A549 (cell line): Measurements from ENCODE around the gene ELL2. TPM values are rescaled to one million over a fixed set of nuclear protein-coding genes. Genes with fewer than 3 reads are reported as not detected.
A peak's percentile ranks its signal among the peaks of the same experiment; 100 is the strongest.

Source experiments
- ATAC-seq, 2 experiments: fragments of 200-7000 bp in 1 of 2; fragments of >200 bp in 1 of 2; cut with Nextera tagmentation in 1 of 2; cut with Tn5 transposase in 1 of 2; 3 replicates each; pipeline versions ENCODE4 v1.8.0 to v1.9.1; 2018 to 2020; ENCODE audit warnings: mild to moderate bottlenecking in 1 of 2, moderate library complexity in 1 of 2
- CTCF ChIA-PET: fragments of 300-600 bp; sonication (Branson Sonifier 250); formaldehyde crosslinking; extraction: SDS; loops from one replicate; lab custom pipeline; 2021; ENCODE audit warnings: antibody characterized with exemption, inconsistent platforms; lab: Yijun Ruan, JAX
- POLR2A ChIA-PET: fragments of 350-600 bp; formaldehyde crosslinking; extraction: SDS; loops from one replicate; lab custom pipeline; 2021; ENCODE audit warnings: antibody characterized with exemption, inconsistent platforms; lab: Yijun Ruan, JAX
- DNase-seq, 2 experiments: peaks; one replicate each; pipeline versions ENCODE4 v3.0.0 to v3.0.0-alpha.2; 2011 to 2016; ENCODE audit warnings: low read depth in 1 of 2, low spot score in 1 of 2
- FAIRE-seq: peaks from 2 replicates; lab custom pipeline; 2011; peaks lifted over from hg19 to GRCh38; lab: Jason Lieb, UNC
- H3K27ac ChIP-seq, 2 experiments: fragments of >200 bp; sonication (Bioruptor Twin); formaldehyde crosslinking; 3 replicates each; pipeline ENCODE4 v1.5.1; 2016 to 2017
- H3K4me1 ChIP-seq: fragments of >200 bp; sonication (Bioruptor Twin); formaldehyde crosslinking; 3 replicates; pipeline ENCODE4 v1.6.1; 2016
- H3K4me2 ChIP-seq: fragments of >200 bp; sonication (Bioruptor Twin); formaldehyde crosslinking; 3 replicates; pipeline ENCODE4 v1.6.1; 2016
- H3K4me3 ChIP-seq: fragments of >200 bp; sonication (Bioruptor Twin); formaldehyde crosslinking; 3 replicates; pipeline ENCODE4 v1.5.1; 2016
- H3K9me3 ChIP-seq: fragments of >200 bp; sonication (Bioruptor Twin); formaldehyde crosslinking; 3 replicates; pipeline ENCODE4 v1.6.1; 2016
- BCL3 ChIP-seq: fragments of >200 bp; sonication (Bioruptor Twin); formaldehyde crosslinking; IDR thresholded peaks from 3 replicates; pipeline ENCODE4 v1.6.1; 2016
- CEBPB ChIP-seq, 2 experiments: fragments of >200 bp in 1 of 2; sonication (Bioruptor Twin) in 1 of 2; formaldehyde crosslinking in 1 of 2; IDR thresholded peaks; 2 replicates each; pipeline ENCODE4 v1.6.1; 2012 to 2016
- EP300 ChIP-seq, 2 experiments: fragments of >200 bp; sonication (Bioruptor Twin); formaldehyde crosslinking; IDR thresholded peaks; 2 replicates in 1 of 2; 3 replicates in 1 of 2; pipeline ENCODE4 v1.6.1; 2016 to 2017
- ESRRA ChIP-seq: fragments of 150-350 bp; IDR thresholded peaks from 2 replicates; pipeline ENCODE4 v1.6.1; 2014; ENCODE audit warnings: mild to moderate bottlenecking, low read length, borderline replicate concordance
- FOSL2 ChIP-seq, 2 experiments: fragments of 450-650 bp in 1 of 2; fragments of >200 bp in 1 of 2; sonication (Bioruptor Twin) in 1 of 2; formaldehyde crosslinking; IDR thresholded peaks; 2 replicates each; pipeline versions ENCODE4 v1.5.0 to v1.6.1; 2016 to 2020; ENCODE audit warnings: mild to moderate bottlenecking in 1 of 2, moderate library complexity in 1 of 2
- GATA3 ChIP-seq: IDR thresholded peaks from 2 replicates; pipeline ENCODE4 v1.6.1; 2012; ENCODE audit warnings: borderline replicate concordance
- HEYL ChIP-seq: fragments of 250-450 bp; sonication (Bioruptor Pico); IDR thresholded peaks from 2 replicates; pipeline ENCODE4 v1.8.0; 2021; ENCODE audit warnings: mild to moderate bottlenecking, moderate library complexity
- HOXB13 ChIP-seq: fragments of 250-450 bp; sonication (Bioruptor Pico); IDR thresholded peaks from 2 replicates; pipeline ENCODE4 v1.5.0; 2020; ENCODE audit warnings: low read depth, mild to moderate bottlenecking, moderate library complexity
- HOXB5 ChIP-seq: fragments of 250-450 bp; sonication (Bioruptor Pico); IDR thresholded peaks from 2 replicates; pipeline ENCODE4 v1.5.0; 2020; ENCODE audit warnings: mild to moderate bottlenecking, moderate library complexity
- JUN ChIP-seq, 2 experiments: fragments of >200 bp; sonication (Bioruptor Twin); formaldehyde crosslinking; IDR thresholded peaks; 2 replicates in 1 of 2; 3 replicates in 1 of 2; pipeline ENCODE4 v1.6.1; 2016 to 2017
- JUNB ChIP-seq: fragments of >200 bp; sonication (Bioruptor Twin); formaldehyde crosslinking; IDR thresholded peaks from 2 replicates; pipeline ENCODE4 v1.6.1; 2016
- MAFK ChIP-seq: fragments of 450-650 bp; IDR thresholded peaks from 2 replicates; pipeline ENCODE4 v1.6.1; 2014; ENCODE audit not compliant: partially characterized antibody
- MAZ ChIP-seq: fragments of 150-350 bp; IDR thresholded peaks from 2 replicates; pipeline ENCODE4 v1.6.1; 2014; ENCODE audit warnings: antibody characterized with exemption, low read depth, low read length, borderline replicate concordance
- NFE2L2 ChIP-seq: fragments of 150-350 bp; conservative IDR thresholded peaks from 2 replicates; pipeline ENCODE4 v1.6.1; 2014; ENCODE audit warnings: low read length
- PBX3 ChIP-seq: IDR thresholded peaks from 2 replicates; pipeline ENCODE4 v1.6.1; 2012
- PHF8 ChIP-seq: fragments of 200-600 bp; sonication (generic); IDR thresholded peaks from 2 replicates; pipeline ENCODE4 v1.6.1; 2016; ENCODE audit warnings: low read depth, mild to moderate bottlenecking, antibody characterized with exemption, moderate library complexity, borderline replicate concordance
- RCOR1 ChIP-seq: fragments of 150-350 bp; IDR thresholded peaks from 2 replicates; pipeline ENCODE4 v1.6.1; 2014; ENCODE audit warnings: antibody characterized with exemption, low read length, low read depth
- RFX5 ChIP-seq: fragments of 450-650 bp; IDR thresholded peaks from 2 replicates; pipeline ENCODE4 v1.7.1; 2014; ENCODE audit warnings: antibody characterized with exemption, mild to moderate bottlenecking, moderate library complexity
- RNF2 ChIP-seq: fragments of 200-600 bp; sonication (generic); IDR thresholded peaks from 2 replicates; pipeline ENCODE4 v1.6.1; 2016; ENCODE audit warnings: low read depth, mild to moderate bottlenecking, antibody characterized with exemption, moderate library complexity, borderline replicate concordance
- SREBF2 ChIP-seq: fragments of 450-650 bp; IDR thresholded peaks from 2 replicates; pipeline ENCODE4 v1.6.1; 2014; ENCODE audit warnings: mild to moderate bottlenecking, moderate library complexity
- WGBS: methylation state at CpG from one replicate; pipeline ENCODE4 v1.1.6; 2017; ENCODE audit errors: missing lambda C conversion rate; 5-methylcytosine and 5-hydroxymethylcytosine counted together
- polyA plus RNA-seq, 4 experiments: library from polyadenylated mRNA; depleted of rRNA in 3 of 4; stranded (reverse); fragments of >200 nt; fragmentation: RNase III in 1 of 4; extraction: RNeasy Plus Mini Kit Qiagen cat#74134 plus additional on column Dnase treatment in 1 of 4; gene quantifications; 2 replicates in 3 of 4; 3 replicates in 1 of 4; pipeline ENCODE4 v1.2.3, GENCODE V29; 2011 to 2017
- TF ChIP-seq, protein P1 (sequence below): fragments of >200 bp; sonication (Bioruptor Twin); formaldehyde crosslinking; IDR thresholded peaks from 2 replicates; pipeline ENCODE4 v1.6.1; 2016

Gene ELL2
- polyA plus RNA-seq, 2 of the 4 experiments (the other 2 are of a cell fraction) = 11.8 to 24.2 TPM

- Histone ChIP-seq H3K4me3 (no peak overlapping the region), H3K4me1 (peaks cover 46% of the 10 kb centered on the region), H3K4me2 (peak overlapping the region; percentile 33), H3K27ac (peak overlapping the region; percentile 70 to 80), H3K9me3 (no peaks in the 10 kb centered on the region)
- ChIA-PET POLR2A (interaction anchor here (1.6 kb wide), 1 partner anchor 19 kb away, joined by 5 read pairs; the partner anchor contains the start of gene GLRX), CTCF (interaction anchor here (0.7 to 23.4 kb wide), 3 partner anchors 14 to 195 kb away, joined by 3 to 469 read pairs (median 4); partner anchors contain the start of gene RFESD)
- peak; percentile 71 to 80 for ATAC-seq
- TF ChIP-seq CEBPB (IDR thresholded peaks at IDR 0.05) (peak in 1 of 2 experiments; percentile 61; a peak in 2 of 4 replicates), RNF2 (no peak), FOSL2 (IDR thresholded peaks at IDR 0.05) (no peak), FOSL2 (CRISPR knock-in tag; IDR thresholded peaks at IDR 0.05) (peak; percentile 47), HEYL (no peak), BCL3 (peak; percentile 30; the same call in 1 of the 3 replicates), JUN (IDR thresholded peaks at IDR 0.05) (no peak), ESRRA (no peak), PHF8 (no peak), SREBF2 (no peak), NFE2L2 (peak; percentile 82), MAFK (peak; percentile 93), PBX3 (no peak), JUNB (0 out of 2 replicates have a peak, but pooled peaks have one; percentile 23), EP300 (IDR thresholded peaks at IDR 0.05) (peak in 1 of 2 experiments; percentile 49; a peak in 1 of 5 replicates)
- TF ChIP-seq, protein P1, sequence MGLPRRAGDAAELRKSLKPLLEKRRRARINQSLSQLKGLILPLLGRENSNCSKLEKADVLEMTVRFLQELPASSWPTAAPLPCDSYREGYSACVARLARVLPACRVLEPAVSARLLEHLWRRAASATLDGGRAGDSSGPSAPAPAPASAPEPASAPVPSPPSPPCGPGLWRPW = 0 out of 2 replicates have a peak, but pooled peaks have one; percentile 34
- 71% methylated on average over 8 of the region's 8 CpGs for WGBS
- FAIRE-seq = no peak
- peak in 1 of 2 experiments; percentile 86 for DNase-seq
Measured at GRCh38 chr5:95841914-95842812, 119.5 kb downstream of the ELL2 start.

GRCh38 chr5:95840956-95841705, 120.5 kb downstream of the ELL2 start:
- no peak for FAIRE-seq
- WGBS = 91% methylated on average over 1 of the region's 1 CpG

More at GRCh38 chr5:95840956-95841705, 120.5 kb downstream of the ELL2 start:
- ChIA-PET CTCF (interaction anchor here (1.0 to 23.4 kb wide), 5 partner anchors 55 to 760 kb away, joined by 3 to 469 read pairs (median 4); partner anchors contain the start of gene RFESD), POLR2A (interaction anchor here (1.0 to 1.6 kb wide), 2 partner anchors 18 to 195 kb away, joined by 4 to 5 read pairs; partner anchors contain the start of genes GLRX and RFESD)
- peak overlapping the region; percentile 33; the same call in 2 of the 3 replicates for H3K4me2 ChIP-seq
- no peak for ATAC-seq
- H3K9me3 ChIP-seq = no peaks in the 10 kb centered on the region
- peaks cover 45% of the 10 kb centered on the region for H3K4me1 ChIP-seq
- no peak for DNase-seq
- no peak for TF ChIP-seq RCOR1
- no peak for TF ChIP-seq HOXB5 (CRISPR knock-in tag)
- no peak for TF ChIP-seq CEBPB (IDR thresholded peaks at IDR 0.05)
- TF ChIP-seq HOXB13 (CRISPR knock-in tag) = no peak
- no peak for TF ChIP-seq RFX5
- TF ChIP-seq MAZ = no peak
- TF ChIP-seq GATA3 = no peak
- TF ChIP-seq, all 56 proteins: peak for 0
- H3K4me3 ChIP-seq = no peak overlapping the region
- H3K27ac ChIP-seq = peak overlapping the region; percentile 70 to 80
